Right lobe of liver (tissue), 6 donors: ENCODE measurements around the gene CYP2R1. TPM values are rescaled to one million over a fixed set of nuclear protein-coding genes. Genes with fewer than 3 reads are reported as not detected.

ENCODE experiments used
- ATAC-seq, 4 donors: fragments of 200-7000 bp; cut with Tn5 transposase; one replicate each; pipeline ENCODE4 v1.9.1; 2020; ENCODE audit warnings: mild to moderate bottlenecking in 4 of 4, moderate library complexity in 4 of 4
- DNase-seq, 3 donors: peaks; one replicate each; pipeline ENCODE4 v3.0.0-alpha.2; 2020
- H3K27ac ChIP-seq, 3 donors: fragments of 200-600 bp; one replicate each; pipeline ENCODE4 v1.8.0; 2022
- H3K27me3 ChIP-seq, 2 donors: fragments of 200-600 bp; one replicate each; pipeline ENCODE4 v1.8.0; 2022
- H3K36me3 ChIP-seq, 4 donors: fragments of 200-600 bp; sonication (generic) in 1 of 4; one replicate each; pipeline versions ENCODE4 v1.5.1 to v1.8.0; 2017 to 2022; ENCODE audit warnings: control low read depth in 1 of 4
- H3K4me1 ChIP-seq, 4 donors: fragments of 200-600 bp; sonication (generic) in 1 of 4; one replicate each; pipeline versions ENCODE4 v1.5.1 to v1.8.0; 2017 to 2022; ENCODE audit warnings: control low read depth in 1 of 4
- H3K4me3 ChIP-seq, 3 donors: fragments of 200-600 bp; one replicate each; pipeline ENCODE4 v1.8.0; 2022
- H3K9me3 ChIP-seq, 4 donors: fragments of 200-600 bp; sonication (generic) in 1 of 4; one replicate each; pipeline versions ENCODE4 v1.5.1 to v1.8.0; 2017 to 2022; ENCODE audit warnings: control low read depth in 1 of 4
- POLR2A ChIP-seq: fragments of 450-650 bp; IDR thresholded peaks from one replicate; pipeline ENCODE4 v1.6.1; 2017; ENCODE audit warnings: antibody characterized with exemption, mild to moderate bottlenecking
- WGBS: methylation state at CpG from one replicate; pipeline ENCODE4 v1.1.6; 2018; ENCODE audit warnings: low coverage, low lambda C conversion rate; ENCODE audit not compliant: insufficient coverage; ENCODE audit errors: missing lambda C conversion rate; 5-methylcytosine and 5-hydroxymethylcytosine counted together
- intact Hi-C, 2 donors: fragments of 100-400 bp; cut with DNase I; formaldehyde crosslinking; loops; one replicate each; pipeline versions ENCODE4 v1.11.2 to v1.14.1; 2022
- total RNA-seq, 6 experiments: library from RNA; depleted of rRNA in 2 of 6; stranded (reverse); fragments of >200 nt in 2 of 6; fragmentation: NEBNext Ultra II Directional in 3 of 6; extraction: Animal tissue kit (Norgen Biotek cat#: 25700) in 3 of 6; gene quantifications; one replicate each; pipeline versions ENCODE4 v1.1.0 to v1.2.4, GENCODE V29; 2016 to 2023
- TF ChIP-seq, protein P1 (sequence below), 4 donors: fragments of 200-600 bp in 3 of 4; fragments of 450-650 bp in 1 of 4; IDR thresholded peaks; one replicate each; pipeline versions ENCODE4 v1.5.1 to v1.8.0; 2016 to 2022; ENCODE audit warnings: antibody characterized with exemption in 4 of 4, mild to moderate bottlenecking in 2 of 4
- donor health status: DM: no; HTN: yes; CAD: no.
- donor health status: DM: no; HTN: no; CAD: no.
- donor health status: DM: no; HTN: no; CAD: no.
- donor health status: DM: no; HTN: yes; CAD: no.
- donor health status: DM: no; HTN: yes; CAD: no.

CYP2R1 gene
- total RNA-seq, 6 experiments from 2014 or later, result 4.3 to 11.6 (median 6.3) TPM

- Histone ChIP-seq H3K27me3 (no peaks in the 10 kb centered on the region), H3K9me3 (no peaks in the 10 kb centered on the region), H3K27ac (no peak overlapping the region), H3K4me3 (no peak overlapping the region), H3K4me1 (no peaks in the 10 kb centered on the region), H3K36me3 (no peaks in the 10 kb centered on the region)
- 79% methylated on average over 2 of the region's 2 CpGs for WGBS
- intact Hi-C loops, result no loop called here
- no peak for ATAC-seq
- DNase-seq, result no peak
- no peak for TF ChIP-seq POLR2A
- TF ChIP-seq, protein P1, sequence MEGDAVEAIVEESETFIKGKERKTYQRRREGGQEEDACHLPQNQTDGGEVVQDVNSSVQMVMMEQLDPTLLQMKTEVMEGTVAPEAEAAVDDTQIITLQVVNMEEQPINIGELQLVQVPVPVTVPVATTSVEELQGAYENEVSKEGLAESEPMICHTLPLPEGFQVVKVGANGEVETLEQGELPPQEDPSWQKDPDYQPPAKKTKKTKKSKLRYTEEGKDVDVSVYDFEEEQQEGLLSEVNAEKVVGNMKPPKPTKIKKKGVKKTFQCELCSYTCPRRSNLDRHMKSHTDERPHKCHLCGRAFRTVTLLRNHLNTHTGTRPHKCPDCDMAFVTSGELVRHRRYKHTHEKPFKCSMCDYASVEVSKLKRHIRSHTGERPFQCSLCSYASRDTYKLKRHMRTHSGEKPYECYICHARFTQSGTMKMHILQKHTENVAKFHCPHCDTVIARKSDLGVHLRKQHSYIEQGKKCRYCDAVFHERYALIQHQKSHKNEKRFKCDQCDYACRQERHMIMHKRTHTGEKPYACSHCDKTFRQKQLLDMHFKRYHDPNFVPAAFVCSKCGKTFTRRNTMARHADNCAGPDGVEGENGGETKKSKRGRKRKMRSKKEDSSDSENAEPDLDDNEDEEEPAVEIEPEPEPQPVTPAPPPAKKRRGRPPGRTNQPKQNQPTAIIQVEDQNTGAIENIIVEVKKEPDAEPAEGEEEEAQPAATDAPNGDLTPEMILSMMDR (IDR thresholded peaks at IDR 0.05), result no peak
Measured at GRCh38 chr11:14930369-14930768, 38.3 kb upstream of the CYP2R1 start.

- TF ChIP-seq, protein P1 (IDR thresholded peaks at IDR 0.05), result no peak
- TF ChIP-seq POLR2A, result no peak
- ATAC-seq, result no peak
Measured at GRCh38 chr11:14927146-14927545, 35.1 kb upstream of the CYP2R1 start.

GRCh38 chr11:14924318-14924717 lies 32.3 kb upstream of the CYP2R1 start:
- no peak for DNase-seq
- ATAC-seq, result no peak
- H3K27me3 ChIP-seq, result no peaks in the 10 kb centered on the region
- H3K4me3 ChIP-seq, result no peak overlapping the region
- no peaks in the 10 kb centered on the region for H3K4me1 ChIP-seq
- TF ChIP-seq, protein P1 (IDR thresholded peaks at IDR 0.05), result no peak
- TF ChIP-seq POLR2A, result no peak
- H3K36me3 ChIP-seq, result no peaks in the 10 kb centered on the region
- H3K27ac ChIP-seq, result no peak overlapping the region
- WGBS, result 73% methylated on average over 3 of the region's 3 CpGs
- no peaks in the 10 kb centered on the region for H3K9me3 ChIP-seq
- intact Hi-C loops, result no loop called here

More at GRCh38 chr11:14927146-14927545, 35.1 kb upstream of the CYP2R1 start:
- H3K27me3 ChIP-seq, result no peaks in the 10 kb centered on the region
- H3K4me1 ChIP-seq, result no peaks in the 10 kb centered on the region
- H3K36me3 ChIP-seq, result no peaks in the 10 kb centered on the region
- H3K9me3 ChIP-seq, result no peaks in the 10 kb centered on the region
- H3K4me3 ChIP-seq, result no peak overlapping the region
- intact Hi-C loops, result no loop called here
- no peak overlapping the region for H3K27ac ChIP-seq
- no peak for DNase-seq

DNA sequence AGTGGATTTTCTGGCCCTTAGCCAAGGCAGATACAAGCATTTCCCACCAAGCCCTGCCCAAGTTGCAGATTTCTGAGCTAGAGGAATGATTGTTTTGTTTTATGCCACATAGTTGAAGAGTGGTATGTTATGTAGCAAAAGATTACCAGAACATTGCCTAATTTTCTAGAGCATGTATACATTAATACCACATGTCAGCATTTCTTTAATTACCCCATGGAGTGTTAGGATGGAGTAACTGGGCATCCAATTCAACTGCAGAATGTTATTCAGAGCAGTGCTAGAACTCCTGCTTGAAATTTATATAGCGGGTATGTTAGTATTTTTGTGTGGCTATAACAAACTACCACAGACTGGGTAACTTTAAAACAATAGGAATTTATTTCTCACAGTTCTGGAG lies 24.4 kb upstream of the CYP2R1 start:
- Histone ChIP-seq H3K9me3 (no peaks in the 10 kb centered on the region), H3K36me3 (no peaks in the 10 kb centered on the region), H3K27me3 (no peaks in the 10 kb centered on the region), H3K4me3 (no peak overlapping the region), H3K27ac (no peak overlapping the region), H3K4me1 (no peaks in the 10 kb centered on the region)
- ATAC-seq, result no peak
- intact Hi-C loops, result loop anchor here in 1 of 2 donors (10.0 kb wide), 1 partner anchor 158 kb away; the partner anchor contains the start of gene CALCB
- TF ChIP-seq POLR2A, result no peak
- TF ChIP-seq, protein P1 (IDR thresholded peaks at IDR 0.05), result no peak
- no peak for DNase-seq
- 100% methylated on average over 1 of the region's 1 CpG for WGBS

DNA sequence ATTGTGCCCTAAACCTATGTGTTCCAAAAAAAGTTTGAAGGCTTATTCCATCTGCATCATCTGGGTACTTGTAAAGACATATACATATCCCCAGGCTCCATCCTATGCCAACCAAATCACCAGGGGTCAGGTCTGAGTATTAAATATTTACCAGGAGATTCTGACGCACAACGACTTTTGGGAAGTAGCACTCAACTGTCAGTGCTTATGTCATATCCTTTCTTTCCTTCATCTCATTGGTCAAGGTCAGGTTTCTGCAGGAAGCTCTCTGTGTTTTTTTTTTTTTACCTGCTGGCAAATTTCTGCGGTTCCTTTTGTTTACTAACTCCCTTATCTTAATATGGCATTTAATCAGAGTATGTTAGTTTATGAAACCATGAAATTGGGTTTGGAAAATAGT lies 22.5 kb upstream of the CYP2R1 start:
- ATAC-seq (no peak), DNase-seq (no peak)
- 50% methylated on average over 3 of the region's 3 CpGs for WGBS
- no peak overlapping the region for H3K27ac ChIP-seq
- TF ChIP-seq, protein P1 (IDR thresholded peaks at IDR 0.05), result no peak
- no peak for TF ChIP-seq POLR2A
- H3K9me3 ChIP-seq, result no peaks in the 10 kb centered on the region
- intact Hi-C loops, result loop anchor here in 1 of 2 donors (10.0 kb wide), 1 partner anchor 160 kb away; the partner anchor contains the start of gene CALCB
- no peak overlapping the region for H3K4me3 ChIP-seq
- no peaks in the 10 kb centered on the region for H3K36me3 ChIP-seq
- no peaks in the 10 kb centered on the region for H3K27me3 ChIP-seq
- no peaks in the 10 kb centered on the region for H3K4me1 ChIP-seq
